ENCODE results near the gene IMMP2L.
"Not testable (repeated sequence)": the region's sequence is repeated elsewhere in the genome, so short reads cannot be mapped to it uniquely, and the experiment has no call there.

DNA sequence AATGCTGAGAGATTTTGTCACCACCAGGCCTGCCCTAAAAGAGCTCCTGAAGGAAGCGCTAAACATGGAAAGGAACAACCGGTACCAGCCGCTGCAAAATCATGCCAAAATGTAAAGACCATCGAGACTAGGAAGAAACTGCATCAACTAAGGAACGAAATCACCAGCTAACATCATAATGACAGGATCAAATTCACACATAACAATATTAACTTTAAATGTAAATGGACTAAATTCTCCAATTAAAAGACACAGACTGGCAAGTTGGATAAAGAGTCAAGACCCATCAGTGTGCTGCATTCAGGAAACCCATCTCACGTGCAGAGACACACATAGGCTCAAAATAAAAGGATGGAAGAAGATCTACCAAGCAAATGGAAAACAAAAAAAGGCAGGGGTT, 114.8 kb downstream of the IMMP2L start:
- TF ChIP-seq, protein P1, sequence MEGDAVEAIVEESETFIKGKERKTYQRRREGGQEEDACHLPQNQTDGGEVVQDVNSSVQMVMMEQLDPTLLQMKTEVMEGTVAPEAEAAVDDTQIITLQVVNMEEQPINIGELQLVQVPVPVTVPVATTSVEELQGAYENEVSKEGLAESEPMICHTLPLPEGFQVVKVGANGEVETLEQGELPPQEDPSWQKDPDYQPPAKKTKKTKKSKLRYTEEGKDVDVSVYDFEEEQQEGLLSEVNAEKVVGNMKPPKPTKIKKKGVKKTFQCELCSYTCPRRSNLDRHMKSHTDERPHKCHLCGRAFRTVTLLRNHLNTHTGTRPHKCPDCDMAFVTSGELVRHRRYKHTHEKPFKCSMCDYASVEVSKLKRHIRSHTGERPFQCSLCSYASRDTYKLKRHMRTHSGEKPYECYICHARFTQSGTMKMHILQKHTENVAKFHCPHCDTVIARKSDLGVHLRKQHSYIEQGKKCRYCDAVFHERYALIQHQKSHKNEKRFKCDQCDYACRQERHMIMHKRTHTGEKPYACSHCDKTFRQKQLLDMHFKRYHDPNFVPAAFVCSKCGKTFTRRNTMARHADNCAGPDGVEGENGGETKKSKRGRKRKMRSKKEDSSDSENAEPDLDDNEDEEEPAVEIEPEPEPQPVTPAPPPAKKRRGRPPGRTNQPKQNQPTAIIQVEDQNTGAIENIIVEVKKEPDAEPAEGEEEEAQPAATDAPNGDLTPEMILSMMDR (IDR thresholded peaks at IDR 0.05) = not testable (repeated sequence)
- not testable (repeated sequence) for TF ChIP-seq POLR2A (IDR thresholded peaks at IDR 0.05)

Measured in thyroid gland (tissue), 4 donors.